ENCODE results near the gene SYT9.

Gene SYT9

DNA sequence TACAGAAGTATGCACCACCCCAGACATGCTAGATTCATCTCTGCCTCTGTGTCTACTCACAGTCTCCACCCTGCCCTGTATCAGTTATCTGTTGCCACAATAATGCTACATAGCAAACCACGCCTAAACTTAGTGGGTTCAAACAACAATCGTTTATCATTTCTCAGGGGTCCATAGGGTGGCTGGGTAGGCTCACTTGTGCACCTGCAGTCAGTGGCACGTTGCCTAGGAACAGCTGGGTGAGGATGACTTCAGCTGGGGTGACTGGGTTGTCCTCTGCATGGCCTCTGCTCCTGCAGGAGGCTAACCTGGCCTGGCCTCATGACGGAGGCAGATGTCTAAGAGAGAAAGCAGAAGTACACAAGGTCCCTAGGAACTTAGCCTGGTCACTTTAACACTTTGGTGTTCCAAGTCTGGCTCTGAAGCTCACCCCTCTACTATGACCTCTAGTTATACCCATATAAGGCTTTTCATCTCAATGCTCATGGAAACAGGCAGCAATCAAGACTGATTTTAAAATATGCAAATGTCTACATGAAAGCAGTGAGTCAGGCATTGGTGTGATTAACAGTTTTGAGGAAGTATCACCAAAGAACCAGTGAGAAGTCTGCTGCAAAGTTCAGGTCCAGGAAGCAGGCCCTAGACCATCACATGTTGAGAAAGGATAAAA, 244.3 kb downstream of the SYT9 start:
- H3K4me1 ChIP-seq, result no peaks in the 10 kb centered on the region

GRCh38 chr11:7498193-7498592, 246.5 kb downstream of the SYT9 start:
- TF ChIP-seq, protein P1, sequence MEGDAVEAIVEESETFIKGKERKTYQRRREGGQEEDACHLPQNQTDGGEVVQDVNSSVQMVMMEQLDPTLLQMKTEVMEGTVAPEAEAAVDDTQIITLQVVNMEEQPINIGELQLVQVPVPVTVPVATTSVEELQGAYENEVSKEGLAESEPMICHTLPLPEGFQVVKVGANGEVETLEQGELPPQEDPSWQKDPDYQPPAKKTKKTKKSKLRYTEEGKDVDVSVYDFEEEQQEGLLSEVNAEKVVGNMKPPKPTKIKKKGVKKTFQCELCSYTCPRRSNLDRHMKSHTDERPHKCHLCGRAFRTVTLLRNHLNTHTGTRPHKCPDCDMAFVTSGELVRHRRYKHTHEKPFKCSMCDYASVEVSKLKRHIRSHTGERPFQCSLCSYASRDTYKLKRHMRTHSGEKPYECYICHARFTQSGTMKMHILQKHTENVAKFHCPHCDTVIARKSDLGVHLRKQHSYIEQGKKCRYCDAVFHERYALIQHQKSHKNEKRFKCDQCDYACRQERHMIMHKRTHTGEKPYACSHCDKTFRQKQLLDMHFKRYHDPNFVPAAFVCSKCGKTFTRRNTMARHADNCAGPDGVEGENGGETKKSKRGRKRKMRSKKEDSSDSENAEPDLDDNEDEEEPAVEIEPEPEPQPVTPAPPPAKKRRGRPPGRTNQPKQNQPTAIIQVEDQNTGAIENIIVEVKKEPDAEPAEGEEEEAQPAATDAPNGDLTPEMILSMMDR (IDR thresholded peaks at IDR 0.05), result no peak
- Histone ChIP-seq H3K9me3 (no peaks in the 10 kb centered on the region), H3K27ac (no peak overlapping the region), H3K27me3 (no peaks in the 10 kb centered on the region), H3K36me3 (peaks cover 0 to 8% (median 0%) of the 10 kb centered on the region in 3 donors), H3K4me3 (no peak overlapping the region), H3K4me1 (no peaks in the 10 kb centered on the region)
- intact Hi-C loops (cut with DNase I; ENCODE audit: low total_unique reads), result no loop called here
- no peak for DNase-seq

More for the DNA sequence above, 244.3 kb downstream of the SYT9 start:
- Histone ChIP-seq H3K36me3 (peaks cover 0 to 9% (median 0%) of the 10 kb centered on the region in 3 donors), H3K9me3 (no peaks in the 10 kb centered on the region), H3K4me3 (no peak overlapping the region), H3K27ac (no peak overlapping the region), H3K27me3 (no peaks in the 10 kb centered on the region)
- TF ChIP-seq, protein P1 (IDR thresholded peaks at IDR 0.05), result no peak
- no peak for DNase-seq
- intact Hi-C loops (cut with DNase I; ENCODE audit: low total_unique reads), result no loop called here

DNA sequence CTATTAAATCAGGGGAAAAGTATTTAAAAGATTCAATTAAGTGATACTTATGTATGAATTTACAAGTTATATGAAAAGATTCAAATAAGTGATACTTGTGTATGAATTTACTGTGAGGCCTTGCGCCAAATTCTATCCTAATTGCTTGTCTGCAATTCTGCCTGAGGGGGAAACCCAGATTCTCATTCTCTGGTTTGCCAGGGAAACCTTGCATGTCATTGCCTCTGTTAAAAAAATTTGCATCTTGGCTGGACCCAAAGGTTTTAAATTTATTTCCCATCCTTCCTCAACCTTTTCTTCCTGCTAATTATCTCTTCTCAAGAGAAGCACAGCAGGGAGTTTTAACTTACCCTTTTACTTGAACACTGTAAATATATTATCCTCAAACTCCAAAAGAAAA, 247.4 kb downstream of the SYT9 start:
- TF ChIP-seq, protein P1 (IDR thresholded peaks at IDR 0.05), result no peak
- H3K27me3 ChIP-seq, result no peaks in the 10 kb centered on the region
- H3K9me3 ChIP-seq, result no peaks in the 10 kb centered on the region

DNA sequence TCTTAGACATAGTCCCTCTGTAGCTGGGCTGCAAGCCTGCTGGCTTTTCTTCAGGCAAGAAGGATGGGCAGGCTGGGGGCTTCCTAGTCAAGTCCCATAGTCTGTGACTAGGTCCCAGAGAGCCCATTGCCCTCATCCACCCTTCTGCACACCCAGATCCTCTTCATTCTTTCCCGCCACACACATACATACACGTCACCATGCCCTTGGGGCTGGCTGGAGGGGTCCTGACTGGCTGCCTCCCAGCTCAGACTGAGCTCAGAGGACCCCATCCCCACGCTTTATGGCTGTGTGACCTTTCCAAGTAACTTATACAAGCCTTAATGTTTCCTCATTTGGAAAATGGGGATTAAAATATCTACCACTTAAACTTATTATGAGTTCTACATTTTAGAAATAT, 248.5 kb downstream of the SYT9 start:
- H3K4me1 ChIP-seq, result no peaks in the 10 kb centered on the region
- TF ChIP-seq, protein P1 (IDR thresholded peaks at IDR 0.05), result no peak
- no peak overlapping the region for H3K27ac ChIP-seq
- no peaks in the 10 kb centered on the region for H3K9me3 ChIP-seq
- DNase-seq, result no peak
- no peak overlapping the region for H3K4me3 ChIP-seq
- peaks cover 0 to 10% (median 0%) of the 10 kb centered on the region in 3 donors for H3K36me3 ChIP-seq
- H3K27me3 ChIP-seq, result no peaks in the 10 kb centered on the region
- intact Hi-C loops (cut with DNase I; ENCODE audit: low total_unique reads), result no loop called here

More for the DNA sequence above, 247.4 kb downstream of the SYT9 start:
- intact Hi-C loops (cut with DNase I; ENCODE audit: low total_unique reads), result no loop called here
- DNase-seq, result no peak
- Histone ChIP-seq H3K4me1 (no peaks in the 10 kb centered on the region), H3K36me3 (peaks cover 0 to 8% (median 0%) of the 10 kb centered on the region in 3 donors), H3K27ac (no peak overlapping the region), H3K4me3 (no peak overlapping the region)

DNA sequence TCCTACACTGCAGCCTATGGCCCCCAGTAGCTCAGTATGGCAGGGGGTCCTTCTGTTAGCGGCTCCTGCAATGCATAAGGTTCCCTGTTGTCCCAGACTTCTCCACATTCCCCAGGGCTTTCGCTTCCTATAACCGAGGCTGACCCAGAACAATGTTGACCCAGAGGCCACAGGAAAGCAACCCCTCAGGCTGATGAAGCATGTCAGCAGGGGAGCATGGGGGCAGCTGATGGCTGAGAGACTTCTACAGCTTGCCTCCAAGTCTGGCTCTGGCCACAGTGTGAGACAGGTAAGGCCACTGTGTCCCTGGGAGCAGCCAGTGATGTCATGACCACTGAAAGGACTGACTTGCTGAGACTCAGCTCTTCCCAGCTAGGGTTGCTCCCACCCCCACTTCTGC, 249.5 kb downstream of the SYT9 start:
- Histone ChIP-seq H3K4me3 (no peak overlapping the region), H3K27me3 (no peaks in the 10 kb centered on the region), H3K4me1 (no peaks in the 10 kb centered on the region), H3K36me3 (peaks cover 0 to 10% (median 0%) of the 10 kb centered on the region in 3 donors), H3K27ac (no peak overlapping the region), H3K9me3 (no peaks in the 10 kb centered on the region)
- TF ChIP-seq, protein P1 (IDR thresholded peaks at IDR 0.05), result no peak
- DNase-seq, result no peak
- intact Hi-C loops (cut with DNase I; ENCODE audit: low total_unique reads), result no loop called here

Measured in tibial artery (tissue), 4 donors.